ENCODE data around the gene RNF157.

DNA sequence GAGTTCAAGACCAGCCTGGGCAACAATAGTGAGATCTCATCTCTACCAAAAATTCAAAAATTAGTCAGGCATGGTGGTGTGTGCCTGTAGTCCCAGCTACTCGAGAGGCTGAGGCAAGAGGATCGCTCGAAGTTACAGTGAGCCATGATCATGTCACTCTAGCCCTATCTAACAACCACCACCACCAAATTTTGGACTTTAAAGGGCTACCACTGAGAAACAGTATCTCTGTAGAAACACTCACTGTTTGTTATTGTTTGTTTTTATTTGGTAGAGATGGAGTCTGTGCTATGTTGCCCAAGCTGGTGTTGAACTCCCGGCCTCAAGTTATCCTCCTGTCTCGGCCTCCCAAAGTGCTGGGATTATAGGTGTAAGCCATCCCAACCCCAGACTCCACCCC lies 23.6 kb upstream of the RNF157 start:
- TF ChIP-seq, protein P1, sequence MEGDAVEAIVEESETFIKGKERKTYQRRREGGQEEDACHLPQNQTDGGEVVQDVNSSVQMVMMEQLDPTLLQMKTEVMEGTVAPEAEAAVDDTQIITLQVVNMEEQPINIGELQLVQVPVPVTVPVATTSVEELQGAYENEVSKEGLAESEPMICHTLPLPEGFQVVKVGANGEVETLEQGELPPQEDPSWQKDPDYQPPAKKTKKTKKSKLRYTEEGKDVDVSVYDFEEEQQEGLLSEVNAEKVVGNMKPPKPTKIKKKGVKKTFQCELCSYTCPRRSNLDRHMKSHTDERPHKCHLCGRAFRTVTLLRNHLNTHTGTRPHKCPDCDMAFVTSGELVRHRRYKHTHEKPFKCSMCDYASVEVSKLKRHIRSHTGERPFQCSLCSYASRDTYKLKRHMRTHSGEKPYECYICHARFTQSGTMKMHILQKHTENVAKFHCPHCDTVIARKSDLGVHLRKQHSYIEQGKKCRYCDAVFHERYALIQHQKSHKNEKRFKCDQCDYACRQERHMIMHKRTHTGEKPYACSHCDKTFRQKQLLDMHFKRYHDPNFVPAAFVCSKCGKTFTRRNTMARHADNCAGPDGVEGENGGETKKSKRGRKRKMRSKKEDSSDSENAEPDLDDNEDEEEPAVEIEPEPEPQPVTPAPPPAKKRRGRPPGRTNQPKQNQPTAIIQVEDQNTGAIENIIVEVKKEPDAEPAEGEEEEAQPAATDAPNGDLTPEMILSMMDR (IDR thresholded peaks at IDR 0.05) = no peak
- TF ChIP-seq POLR2A (IDR thresholded peaks at IDR 0.05) = no peak

All from heart left ventricle (tissue), 13 donors.